Measurements from ENCODE around the gene CDR2.

CDR2 gene

GRCh38 chr16:22323173-22323958 is 51.1 kb downstream of the CDR2 start:
- no peak for FAIRE-seq

GRCh38 chr16:22322741-22323140 is 51.7 kb downstream of the CDR2 start:
- no peak for FAIRE-seq

DNA sequence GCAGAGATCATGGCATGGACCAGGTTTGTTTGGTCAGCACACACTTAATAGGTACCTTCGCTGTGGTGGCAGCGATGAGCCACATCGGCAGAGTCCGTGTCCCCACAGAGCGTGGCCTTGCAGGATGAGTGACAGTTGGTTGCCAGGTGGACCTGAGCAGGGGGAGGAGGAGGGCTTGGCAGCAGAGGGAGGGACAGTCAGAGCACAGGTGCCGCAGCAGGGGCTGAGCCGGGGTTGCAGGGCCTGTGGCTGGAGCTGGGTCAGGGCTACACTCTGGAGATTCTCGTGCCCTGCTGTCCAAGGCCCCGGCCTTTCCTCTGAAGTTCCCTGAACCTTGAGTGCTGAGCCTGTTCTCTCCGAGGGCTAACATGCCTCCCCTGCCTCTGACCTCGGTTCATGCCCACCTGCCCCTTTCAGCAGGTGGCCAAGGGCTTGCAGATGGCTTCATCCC is 52.4 kb downstream of the CDR2 start:
- no peak for FAIRE-seq

GRCh38 chr16:22321340-22322001 is 52.9 kb downstream of the CDR2 start:
- no peak for FAIRE-seq

- FAIRE-seq = peak; percentile 82
Measured at GRCh38 chr16:22320572-22321339, 53.7 kb downstream of the CDR2 start.

DNA sequence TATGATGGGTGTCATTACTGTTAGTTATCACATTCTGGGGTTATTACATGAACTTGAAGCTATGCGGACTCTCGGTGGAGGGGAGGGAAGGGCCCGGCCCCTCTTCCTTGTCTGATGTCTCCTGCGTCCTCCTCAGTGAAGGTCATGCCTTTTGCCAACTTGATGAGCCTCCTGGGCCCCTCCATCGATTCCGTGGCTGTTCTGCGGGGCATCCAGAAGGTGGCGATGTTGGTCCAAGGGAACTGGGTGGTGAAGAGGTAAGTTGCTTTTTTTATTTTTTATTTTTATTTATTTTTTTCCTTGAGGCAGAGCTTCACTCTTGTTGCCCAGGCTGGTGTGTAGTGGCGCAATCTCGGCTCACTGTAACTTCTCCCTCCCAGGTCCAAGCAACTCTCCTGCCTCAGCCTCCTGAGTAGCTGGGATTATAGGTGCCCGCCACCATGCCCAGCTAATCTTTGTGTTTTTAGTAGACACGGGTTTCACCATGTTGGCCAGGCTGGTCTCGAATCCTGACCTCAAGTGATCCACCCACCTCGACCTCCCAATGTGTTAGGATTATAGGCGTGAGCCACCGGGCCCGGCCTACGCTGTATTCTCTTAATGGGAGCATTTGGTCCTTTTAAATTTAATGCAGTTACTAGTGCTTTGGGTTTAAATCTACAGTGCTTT is 55.6 kb downstream of the CDR2 start:
- no peak for FAIRE-seq

DNA sequence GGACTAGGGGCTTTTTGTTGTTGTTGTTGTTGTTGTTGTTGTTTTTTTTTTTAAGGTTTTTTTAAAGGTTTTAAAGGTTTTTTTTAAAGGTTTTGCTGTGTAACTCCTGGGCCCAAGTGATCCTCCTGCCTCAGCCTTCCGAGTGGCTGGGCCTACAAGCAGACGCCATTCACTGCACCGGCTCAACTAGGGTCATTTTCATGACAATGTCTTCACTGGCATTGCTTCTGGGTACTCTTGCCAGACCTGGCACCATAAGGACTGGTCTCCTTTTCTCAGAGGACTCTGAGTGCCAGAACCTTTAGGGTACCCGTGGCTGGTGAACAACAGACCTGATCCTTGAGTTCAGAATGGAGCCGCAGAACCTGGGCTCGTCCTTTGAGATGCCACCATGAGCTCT is 56.8 kb downstream of the CDR2 start:
- no peak for FAIRE-seq

DNA sequence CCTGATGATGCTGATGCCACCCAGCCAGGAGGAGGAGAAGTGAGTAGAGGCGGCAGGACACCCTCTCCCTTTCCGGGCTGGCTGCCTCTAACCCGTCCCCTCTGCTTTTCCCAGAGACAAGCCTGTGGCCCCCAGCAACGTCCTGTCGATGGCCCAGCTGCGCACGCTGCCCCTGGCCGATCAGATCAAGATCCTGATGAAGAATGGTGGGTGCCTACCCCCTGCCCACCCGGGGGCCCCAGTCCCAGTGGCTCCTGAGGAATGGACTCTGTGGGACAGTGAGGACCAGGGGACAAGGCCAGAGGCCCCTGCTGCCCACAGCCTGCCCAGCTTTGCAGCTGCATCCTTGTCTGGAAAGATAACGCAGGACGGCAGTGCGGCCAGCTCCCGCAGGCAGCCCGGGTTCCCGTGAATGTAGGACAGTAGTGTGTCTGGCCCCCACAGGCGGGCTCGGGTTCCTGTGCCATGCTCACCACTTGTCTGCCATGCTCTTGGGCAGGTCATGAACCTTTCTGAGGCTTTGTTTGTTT is 57.4 kb downstream of the CDR2 start:
- no peak for FAIRE-seq

DNA sequence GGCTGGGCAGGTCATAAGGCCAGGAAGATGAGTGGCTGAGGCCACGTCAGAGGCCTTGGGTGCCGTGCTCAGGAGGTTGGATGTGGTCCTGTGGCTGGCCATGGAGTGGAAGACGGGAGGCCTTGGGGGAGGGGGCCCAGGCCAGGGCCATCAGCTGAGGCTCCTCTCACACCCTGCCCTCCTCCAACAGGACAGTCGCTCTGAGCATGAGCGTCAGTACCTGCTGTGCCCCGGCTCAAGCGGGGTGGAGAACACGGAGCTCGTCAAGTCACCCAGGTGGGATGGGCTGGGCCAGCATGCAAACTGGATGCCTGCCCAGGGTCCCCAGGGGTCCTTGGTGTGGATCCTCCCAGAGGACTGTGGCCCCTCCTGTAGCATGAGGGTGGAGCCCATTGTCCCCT is 58.0 kb downstream of the CDR2 start:
- no peak for FAIRE-seq

- FAIRE-seq = no peak
Measured at GRCh38 chr16:22315979-22316378, 58.4 kb downstream of the CDR2 start.

DNA sequence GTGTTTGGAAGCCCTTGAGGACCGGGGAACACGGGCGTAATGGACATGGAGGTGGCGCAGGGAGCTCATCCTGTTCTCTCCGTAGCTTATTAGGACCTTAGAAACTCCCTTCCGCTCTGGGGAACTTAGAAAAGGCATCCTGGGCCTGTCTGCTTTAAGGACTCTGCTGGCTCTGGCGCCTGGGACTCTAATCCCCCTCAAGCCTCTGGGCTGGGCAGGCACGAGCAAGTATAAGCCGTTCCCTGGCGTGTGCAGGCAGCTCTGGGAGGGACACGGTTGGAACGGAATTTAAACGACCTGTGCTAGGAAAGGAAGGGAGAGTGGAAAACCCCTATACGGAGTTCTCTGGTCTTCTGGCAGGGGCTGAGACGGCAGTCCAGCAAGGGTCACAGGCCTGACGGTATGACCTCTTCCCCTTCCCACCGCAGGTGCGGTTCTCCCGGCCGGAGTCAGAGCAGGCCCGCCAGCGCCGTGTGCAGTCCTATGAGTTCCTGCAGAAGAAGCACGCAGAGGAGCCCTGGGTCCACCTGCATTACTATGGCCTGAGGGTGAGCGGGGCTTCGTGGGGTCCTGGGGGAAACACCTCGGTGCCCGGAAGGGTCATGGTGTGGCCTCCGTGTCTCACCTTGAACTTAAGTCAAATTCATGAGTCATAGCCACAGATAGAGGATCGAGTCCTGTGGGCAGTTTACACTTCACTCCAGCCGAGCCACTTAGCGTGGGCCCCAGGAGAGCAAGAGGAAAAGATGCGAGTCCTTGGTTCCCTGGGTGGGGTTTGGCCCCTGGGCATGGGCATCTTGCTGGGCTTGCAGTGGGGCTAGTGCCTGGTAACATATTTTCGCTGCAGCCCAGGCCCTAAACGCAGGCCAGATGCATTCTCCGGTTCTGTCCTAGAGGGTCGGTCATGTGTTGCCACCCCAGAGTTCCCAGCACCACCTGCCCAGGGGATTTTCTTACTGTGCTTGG is 59.5 kb downstream of the CDR2 start:
- no peak for FAIRE-seq

DNA sequence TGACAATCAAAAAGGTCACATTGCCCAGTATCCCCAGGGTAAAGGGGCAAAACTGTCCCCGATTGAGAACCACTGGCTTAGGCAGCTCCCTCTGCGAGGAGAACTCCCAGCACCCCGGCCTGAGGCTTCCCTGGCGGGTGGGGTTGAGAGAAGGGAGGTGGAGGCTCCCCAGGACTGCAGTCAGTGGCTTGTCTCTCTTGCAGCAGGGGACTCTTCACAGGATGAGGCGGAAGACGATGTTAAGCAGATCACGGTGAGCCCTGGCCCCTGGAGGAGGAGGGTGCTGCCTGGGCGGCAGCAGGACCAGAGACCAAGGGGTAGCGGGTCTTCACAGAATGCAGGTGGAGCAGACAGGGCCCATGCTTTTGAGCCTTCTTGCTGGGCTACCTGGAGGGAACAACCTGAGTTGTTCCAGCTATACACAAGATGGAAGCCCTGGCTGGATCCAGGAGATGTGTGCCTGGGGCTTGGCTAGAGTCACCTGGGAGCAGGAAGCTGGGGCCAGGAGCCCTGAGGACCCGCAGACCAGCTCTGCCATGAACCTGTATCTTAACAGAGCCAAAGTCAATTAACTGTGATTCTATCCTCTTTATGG is 60.4 kb downstream of the CDR2 start:
- FAIRE-seq = no peak

GRCh38 chr16:22312897-22313781 is 61.3 kb downstream of the CDR2 start:
- FAIRE-seq = no peak

DNA sequence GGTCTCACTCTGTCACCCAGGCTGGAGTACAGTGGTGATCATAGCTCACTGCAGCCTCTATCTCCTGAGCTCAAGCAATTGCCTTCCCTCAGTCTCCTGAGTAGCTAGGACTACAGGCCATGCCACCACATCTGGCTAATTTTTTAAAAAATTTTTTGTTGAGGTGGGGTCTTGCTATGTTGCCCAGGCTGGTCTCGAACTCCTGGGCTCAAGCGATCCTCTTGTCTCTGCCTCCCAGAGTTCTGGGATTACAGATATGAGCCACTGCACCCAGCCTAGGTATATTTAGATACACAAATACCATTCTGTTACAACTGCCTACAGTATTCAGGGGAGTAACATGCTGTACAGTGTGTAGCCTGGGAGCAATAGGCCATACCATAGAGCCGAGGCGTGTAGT is 62.9 kb downstream of the CDR2 start:
- FAIRE-seq = no peak

- FAIRE-seq = no peak
Measured at GRCh38 chr16:22308824-22309520, 65.4 kb downstream of the CDR2 start.

DNA sequence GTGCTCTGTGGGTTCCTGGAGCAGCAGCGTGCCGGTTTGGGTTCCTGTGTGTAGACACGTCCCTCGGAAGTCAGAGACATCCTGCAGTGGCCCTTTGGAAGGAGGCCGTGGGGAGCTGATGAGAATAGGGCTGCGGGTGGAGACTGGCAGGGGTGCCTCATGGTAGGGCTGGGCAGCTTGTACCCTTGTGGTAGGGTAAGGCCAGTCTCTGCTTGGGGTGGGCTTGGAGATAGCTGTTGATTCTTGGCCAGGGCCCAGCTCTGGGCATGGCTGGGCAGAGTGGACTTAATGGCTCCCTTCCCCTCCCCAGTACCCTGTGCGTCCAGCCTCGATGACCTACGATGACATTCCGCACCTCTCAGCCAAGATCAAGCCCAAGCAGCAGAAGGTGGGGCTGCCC is 66.6 kb downstream of the CDR2 start:
- FAIRE-seq = no peak

GRCh38 chr16:22306788-22307187 is 67.6 kb downstream of the CDR2 start:
- FAIRE-seq = no peak

GRCh38 chr16:22304411-22304810 is 70.0 kb downstream of the CDR2 start:
- no peak for FAIRE-seq

DNA sequence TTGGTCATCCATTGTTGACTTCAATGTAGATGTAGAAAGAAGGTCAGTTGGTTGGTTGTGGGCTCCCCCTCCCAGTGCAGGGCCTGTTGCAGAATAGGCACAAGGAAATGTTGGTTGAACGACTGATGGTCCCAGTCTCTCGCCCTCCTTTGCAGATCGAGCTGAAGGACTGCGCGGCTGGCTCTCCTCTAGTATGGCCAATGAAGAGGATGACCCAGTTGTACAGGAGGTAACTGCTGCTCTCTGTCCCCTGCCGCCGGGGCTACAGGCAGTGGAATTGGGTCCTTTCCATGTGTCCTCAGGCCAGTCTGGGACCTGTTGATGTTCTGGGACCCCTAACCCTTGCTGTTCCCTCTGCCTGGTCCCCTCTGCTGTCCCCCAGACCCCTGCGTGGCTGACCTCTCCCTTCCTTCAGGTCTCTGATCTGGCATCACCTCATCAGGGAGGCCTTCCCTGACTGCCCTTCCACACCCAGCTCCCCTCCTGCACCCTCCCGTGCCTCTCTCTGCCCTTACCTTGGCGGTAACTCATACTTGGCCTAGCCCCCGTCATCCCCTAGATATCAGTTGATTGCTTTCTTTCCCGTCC is 71.5 kb downstream of the CDR2 start:
- FAIRE-seq = no peak

All from islet of Langerhans (tissue), 1 donor.